ENCODE measurements around the gene TFIP11. TPM values are rescaled to one million over a fixed set of nuclear protein-coding genes. Genes with fewer than 3 reads are reported as not detected.

TFIP11 gene
- total and polyA plus RNA-seq, 2 of the 8 experiments (the other 6 are each of a cell fraction or from before 2014, with no cell fraction given): 18.1 to 28.3 TPM

DNA sequence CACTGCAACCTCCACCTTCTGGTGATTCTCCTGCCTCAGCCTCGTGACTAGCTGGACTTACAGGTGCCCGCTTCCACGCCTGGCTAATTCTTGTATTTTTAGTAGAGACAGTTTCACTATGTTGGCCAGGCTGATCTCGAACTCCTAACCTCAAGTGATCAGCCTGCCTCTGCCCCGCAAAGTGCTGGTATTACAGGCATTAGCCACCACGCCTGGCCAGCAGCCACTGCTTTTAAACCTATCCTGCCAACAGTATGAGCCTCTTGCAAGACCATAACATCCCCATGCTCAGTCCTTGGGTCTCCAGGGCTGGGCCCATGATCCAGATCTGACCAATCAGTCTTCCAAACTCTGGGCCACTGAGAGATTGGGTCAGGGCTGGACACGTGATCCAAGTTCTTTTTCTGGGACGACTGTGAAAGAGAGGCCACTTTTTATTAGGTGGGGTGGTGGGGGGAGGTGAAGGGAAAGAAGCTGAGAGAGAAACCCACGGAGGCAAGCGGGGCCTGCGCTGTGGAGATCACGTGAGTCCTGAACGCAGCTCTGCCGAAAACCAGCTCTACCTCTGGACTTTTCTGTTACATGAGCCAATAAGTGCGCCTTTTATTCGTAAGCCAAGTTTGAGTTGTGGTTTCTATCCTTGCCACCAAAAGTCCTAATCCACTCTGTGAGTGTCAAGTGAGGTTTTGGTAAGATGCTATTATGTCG, 65.3 kb downstream of the TFIP11 start:
- CTCF ChIA-PET (ENCODE audit: partially characterized antibody): interaction anchor here (0.7 to 4.1 kb wide), 11 partner anchors 8 to 69 kb away, joined by 3 to 13 read pairs (median 4); no protein-coding TSS in a partner anchor

More for the DNA sequence above, 65.3 kb downstream of the TFIP11 start:
- Histone ChIP-seq H2BK20ac (ENCODE audit: low read length) (no peak overlapping the region), H2BK5ac (ENCODE audit: low read depth, low read length) (no peak overlapping the region; the same call in 1 of the 2 replicates), H3K56ac (replicated peaks; ENCODE audit: insufficient read length, low read depth, low read length) (no peak overlapping the region), H4K20me1 (replicated peaks in 1 of 2; ENCODE audit: control insufficient read depth in 1 of 2, insufficient read depth in 2 of 2, low read length in 2 of 2) (peaks cover 0 to 3% of the 10 kb centered on the region in 2 experiments), H3K9ac (replicated peaks in 1 of 4; ENCODE audit: extremely low read depth in 1 of 4, low read depth in 3 of 4, low read length in 3 of 4) (no peak overlapping the region), H3K4ac (replicated peaks; ENCODE audit: insufficient read length, low read depth, low read length) (no peak overlapping the region), H3K23ac (ENCODE audit: insufficient read length) (no peak overlapping the region), H2BK12ac (ENCODE audit: low read depth, low read length) (no peak overlapping the region), H4K5ac (ENCODE audit: insufficient read length, low read depth, low read length) (no peak overlapping the region), H2AFZ (ENCODE audit: low read length) (no peak overlapping the region), H3K4me2 (ENCODE audit: insufficient read depth in 1 of 2, low read depth in 2 of 2, low read length in 2 of 2) (no peak overlapping the region), H2BK15ac (ENCODE audit: low read length) (no peak overlapping the region), H4K8ac (ENCODE audit: extremely low read depth, insufficient read depth, low read length) (no peak overlapping the region), H2BK120ac (replicated peaks; ENCODE audit: low read depth, low read length) (no peak overlapping the region), H4K91ac (replicated peaks; ENCODE audit: insufficient read length, low read length) (no peak overlapping the region), H3K18ac (ENCODE audit: extremely low read depth, low read length) (no peak overlapping the region), H3K23me2 (ENCODE audit: low read depth, low read length) (no peaks in the 10 kb centered on the region), H3K4me3 (ENCODE audit: extremely low read depth in 1 of 4, insufficient read depth in 2 of 4, low read depth in 3 of 4, low read length in 4 of 4) (no peak overlapping the region), H3K4me1 (replicated peaks in 1 of 4; ENCODE audit: control insufficient read depth in 3 of 4, insufficient read depth in 4 of 4, low read length in 3 of 4) (no peaks in the 10 kb centered on the region), H3K14ac (ENCODE audit: insufficient read length) (no peak overlapping the region), H3K79me2 (ENCODE audit: control insufficient read depth in 1 of 2, insufficient read depth in 2 of 2, low read length in 2 of 2) (no peaks in the 10 kb centered on the region), H3K36me3 (ENCODE audit: control insufficient read depth in 2 of 4, insufficient read depth in 4 of 4, low read length in 3 of 4) (peaks cover 0 to 11% (median 0%) of the 10 kb centered on the region in 4 experiments; a peak in 2 of 8 replicates), H2AK5ac (ENCODE audit: low read depth, low read length) (no peak overlapping the region), H3K79me1 (ENCODE audit: low read depth, low read length) (no peaks in the 10 kb centered on the region), H3K9me3 (ENCODE audit: insufficient read depth in 2 of 2, low read depth in 1 of 2, low read length in 1 of 2) (no peaks in the 10 kb centered on the region), H3K27ac (ENCODE audit: low read depth, low read length) (no peak overlapping the region), H3K27me3 (replicated peaks in 1 of 4; ENCODE audit: control insufficient read depth in 3 of 4, extremely low read depth in 1 of 4, insufficient read depth in 3 of 4, low read length in 3 of 4) (no peaks in the 10 kb centered on the region)
- WGBS, 2 experiments (ENCODE audit: extremely low coverage in 1 of 2, insufficient coverage in 1 of 2, insufficient read length in 1 of 2, insufficient replicate concordance in 2 of 2, low coverage in 1 of 2, low lambda C conversion rate in 2 of 2, missing lambda C conversion rate in 1 of 2): 90% methylated on average over 17 of the region's 17 CpGs; no CpG with 5 or more reads in 1 of the 2 experiments
- POLR2A ChIA-PET (ENCODE audit: partially characterized antibody): interaction anchor here (1.3 to 2.5 kb wide), 4 partner anchors 10 to 82 kb away, joined by 4 to 7 read pairs (median 4); partner anchors contain the start of genes HPS4 and SRRD
- DNase-seq (ENCODE audit: low read depth in 1 of 2, low spot score in 2 of 2) (no peak), FAIRE-seq (no peak)
- TF ChIP-seq BRCA1 (IDR thresholded peaks at IDR 0.05; ENCODE audit: low read depth, low read length): no peak
- no peak for TF ChIP-seq SUZ12 (IDR thresholded peaks at IDR 0.05; ENCODE audit: low read length)
- no peak for TF ChIP-seq NRF1 (IDR thresholded peaks at IDR 0.05; ENCODE audit: low read depth, low read length)
- TF ChIP-seq SP1 (IDR thresholded peaks at IDR 0.05; ENCODE audit: low read depth, low read length): no peak
- no peak for TF ChIP-seq CEBPB (IDR thresholded peaks at IDR 0.05; ENCODE audit: low read depth, low read length)
- no peak for TF ChIP-seq NANOG (IDR thresholded peaks at IDR 0.05; ENCODE audit: insufficient read depth, low read depth, low read length, poor library complexity, severe bottlenecking)
- no peak for TF ChIP-seq ATF3 (IDR thresholded peaks at IDR 0.05; ENCODE audit: insufficient read depth, low read depth, low read length)
- no peak for TF ChIP-seq POLR2A (IDR thresholded peaks at IDR 0.05; ENCODE audit: control extremely low read depth in 1 of 2, low read depth in 2 of 2, low read length in 2 of 2)
- TF ChIP-seq YY1 (IDR thresholded peaks at IDR 0.05; ENCODE audit: low read depth, low read length): no peak
- TF ChIP-seq, protein P1, sequence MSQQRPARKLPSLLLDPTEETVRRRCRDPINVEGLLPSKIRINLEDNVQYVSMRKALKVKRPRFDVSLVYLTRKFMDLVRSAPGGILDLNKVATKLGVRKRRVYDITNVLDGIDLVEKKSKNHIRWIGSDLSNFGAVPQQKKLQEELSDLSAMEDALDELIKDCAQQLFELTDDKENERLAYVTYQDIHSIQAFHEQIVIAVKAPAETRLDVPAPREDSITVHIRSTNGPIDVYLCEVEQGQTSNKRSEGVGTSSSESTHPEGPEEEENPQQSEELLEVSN (IDR thresholded peaks at IDR 0.05): no peak
